HG03354 (cell line): ENCODE measurements around the gene HID1.
"Not testable (repeated sequence)": the region's sequence is repeated elsewhere in the genome, so short reads cannot be mapped to it uniquely, and the experiment has no call there.

ENCODE experiments used
- ATAC-seq: cut with Tn5 transposase; IDR thresholded peaks from one replicate; pipeline ENCODE4 v1.9.1; 2021; ENCODE audit warnings: mild to moderate bottlenecking; ENCODE audit not compliant: unreplicated experiment, poor library complexity, severe bottlenecking

Gene HID1

DNA sequence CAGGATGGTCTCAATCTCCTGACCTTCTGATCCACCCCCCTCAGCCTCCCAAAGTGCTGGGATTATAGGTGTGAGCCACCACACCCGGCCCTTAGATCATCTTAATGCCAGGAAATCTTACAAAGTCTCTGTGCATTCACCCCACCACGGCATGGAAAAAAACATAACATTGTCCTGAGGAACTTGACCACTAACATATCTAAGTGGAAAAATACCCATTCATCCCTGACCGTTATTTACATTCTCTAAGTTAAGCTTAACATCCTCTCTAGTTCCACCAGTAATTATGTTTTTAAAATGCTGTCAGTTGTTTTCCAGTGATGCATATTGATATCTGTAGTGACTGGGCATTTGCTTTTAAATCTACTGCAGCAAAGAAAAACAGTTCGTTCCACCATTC is 3.4 kb upstream of the HID1 start:
- no peak for ATAC-seq

GRCh38 chr17:74972973-74973328 is 392 bp upstream of the HID1 start:
- ATAC-seq: no peak

DNA sequence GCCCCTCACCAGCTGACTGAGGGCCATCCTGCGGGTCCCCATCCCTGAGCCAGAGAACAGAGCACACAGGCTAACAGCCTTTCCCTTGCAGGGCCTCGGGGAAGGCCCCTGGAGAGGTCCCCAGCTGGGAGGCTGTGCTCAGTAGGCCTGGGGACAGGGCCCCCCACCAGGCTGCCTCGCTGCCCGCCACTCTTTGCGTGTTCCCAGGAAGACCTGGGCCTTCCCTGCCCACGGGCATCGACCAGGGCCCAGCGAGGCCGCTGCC is 785 bp downstream of the HID1 start:
- no peak for ATAC-seq

DNA sequence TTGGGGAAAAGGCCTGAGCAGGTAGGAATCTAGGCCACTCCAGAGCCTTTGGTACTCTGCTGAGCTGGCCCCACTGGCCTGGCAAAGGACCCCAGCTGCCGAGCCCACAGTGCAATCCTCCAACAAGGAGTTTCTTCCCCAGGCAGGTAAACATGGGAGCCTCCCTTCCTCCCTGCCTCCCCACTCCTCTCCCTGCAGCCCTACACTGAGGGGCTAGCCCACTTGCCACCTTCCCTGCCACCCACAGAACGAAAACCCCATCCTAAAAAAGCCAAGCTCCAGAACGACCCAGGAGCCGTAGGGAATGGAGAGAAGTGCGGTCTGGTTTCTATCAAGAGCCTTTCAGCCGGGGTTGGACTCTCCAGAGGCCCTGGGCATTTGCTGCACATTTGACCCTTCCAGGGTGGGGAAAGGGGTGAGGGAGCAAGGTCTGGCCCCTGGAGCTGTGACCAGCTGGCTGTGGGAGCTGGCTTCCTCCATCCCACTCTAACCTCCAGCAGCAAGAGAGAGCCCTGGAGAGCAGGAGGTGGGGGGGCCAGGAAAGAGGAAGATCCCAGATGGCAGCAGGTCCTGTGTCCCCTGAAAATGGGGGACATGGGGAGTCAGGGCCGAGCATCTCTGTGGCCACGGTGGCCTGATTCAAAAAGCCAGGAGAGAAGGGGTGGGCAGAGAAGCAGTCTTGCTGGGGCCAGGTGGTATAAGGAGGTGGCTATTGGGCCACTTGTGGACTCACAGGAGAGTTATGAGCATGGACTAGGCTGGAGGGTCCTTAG is 1.3 kb downstream of the HID1 start:
- ATAC-seq: no peak

DNA sequence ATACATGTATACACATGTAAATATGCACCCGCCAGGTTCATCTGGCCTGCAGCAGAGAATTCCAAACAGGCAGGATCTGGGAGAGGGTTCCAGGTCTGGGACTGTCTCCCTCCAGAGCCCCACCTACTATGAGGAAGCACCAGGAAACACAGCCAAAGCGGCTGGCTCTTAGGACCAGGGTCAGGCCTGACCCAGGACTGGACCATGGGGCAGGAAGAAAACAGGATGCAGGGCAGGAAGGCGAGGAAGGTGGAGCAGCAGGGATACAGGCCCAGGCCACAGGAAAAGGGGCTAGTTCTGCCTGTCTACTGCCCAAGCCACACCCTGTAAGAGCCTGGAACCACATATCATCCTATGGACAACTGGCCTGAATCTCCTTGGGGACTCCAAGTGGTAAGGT is 2.2 kb downstream of the HID1 start:
- no peak for ATAC-seq

GRCh38 chr17:74969501-74969900 is 3.1 kb downstream of the HID1 start:
- ATAC-seq: not testable (repeated sequence)

DNA sequence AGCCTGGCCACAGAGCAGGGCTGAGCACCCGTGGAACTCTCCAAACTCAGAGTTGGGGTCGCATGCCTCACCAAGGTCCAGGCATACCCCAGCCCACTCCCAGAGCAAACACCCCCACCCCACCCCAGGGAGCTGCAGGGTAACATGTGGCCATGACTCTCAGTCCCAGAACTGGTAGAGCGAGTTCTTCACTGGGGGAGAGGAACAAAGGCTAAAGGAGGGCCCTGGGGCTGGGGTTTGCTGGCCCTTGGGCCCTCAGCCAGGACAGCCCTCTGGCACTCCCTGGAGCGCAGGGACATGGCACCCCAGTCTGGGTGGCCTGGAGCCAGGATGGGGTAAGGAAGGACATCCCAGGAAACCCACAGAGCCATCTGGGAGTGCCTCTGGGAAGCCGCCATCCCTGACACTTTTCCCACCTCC is 4.2 kb downstream of the HID1 start:
- no peak for ATAC-seq

- ATAC-seq: no peak
Measured at GRCh38 chr17:74964988-74965622, 7.5 kb downstream of the HID1 start.

GRCh38 chr17:74964246-74964761 is 8.3 kb downstream of the HID1 start:
- ATAC-seq: no peak

DNA sequence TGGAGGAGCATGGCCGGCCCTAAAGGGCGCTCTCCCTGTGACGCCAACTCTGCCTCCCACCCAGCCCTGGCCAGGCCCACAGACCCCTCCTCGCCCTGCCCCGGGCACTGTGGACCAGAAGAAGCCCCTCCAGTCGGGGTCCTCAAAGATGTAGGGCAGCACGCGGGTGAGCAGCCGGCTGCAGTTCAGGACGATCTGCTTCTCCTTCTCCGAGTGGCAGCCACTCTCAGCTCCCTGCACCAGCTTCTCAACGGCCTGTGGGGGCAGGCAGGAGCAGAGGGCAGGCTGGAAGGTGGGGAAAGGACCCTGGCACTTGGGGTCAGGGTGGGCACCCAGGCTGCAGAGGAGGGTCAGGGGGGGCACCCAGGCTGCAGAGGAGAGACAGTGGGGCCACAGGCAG is 8.9 kb downstream of the HID1 start:
- no peak for ATAC-seq

GRCh38 chr17:74962622-74963394 is 9.8 kb downstream of the HID1 start:
- no peak for ATAC-seq

- ATAC-seq: no peak
Measured at GRCh38 chr17:74961657-74962350, 10.8 kb downstream of the HID1 start.

DNA sequence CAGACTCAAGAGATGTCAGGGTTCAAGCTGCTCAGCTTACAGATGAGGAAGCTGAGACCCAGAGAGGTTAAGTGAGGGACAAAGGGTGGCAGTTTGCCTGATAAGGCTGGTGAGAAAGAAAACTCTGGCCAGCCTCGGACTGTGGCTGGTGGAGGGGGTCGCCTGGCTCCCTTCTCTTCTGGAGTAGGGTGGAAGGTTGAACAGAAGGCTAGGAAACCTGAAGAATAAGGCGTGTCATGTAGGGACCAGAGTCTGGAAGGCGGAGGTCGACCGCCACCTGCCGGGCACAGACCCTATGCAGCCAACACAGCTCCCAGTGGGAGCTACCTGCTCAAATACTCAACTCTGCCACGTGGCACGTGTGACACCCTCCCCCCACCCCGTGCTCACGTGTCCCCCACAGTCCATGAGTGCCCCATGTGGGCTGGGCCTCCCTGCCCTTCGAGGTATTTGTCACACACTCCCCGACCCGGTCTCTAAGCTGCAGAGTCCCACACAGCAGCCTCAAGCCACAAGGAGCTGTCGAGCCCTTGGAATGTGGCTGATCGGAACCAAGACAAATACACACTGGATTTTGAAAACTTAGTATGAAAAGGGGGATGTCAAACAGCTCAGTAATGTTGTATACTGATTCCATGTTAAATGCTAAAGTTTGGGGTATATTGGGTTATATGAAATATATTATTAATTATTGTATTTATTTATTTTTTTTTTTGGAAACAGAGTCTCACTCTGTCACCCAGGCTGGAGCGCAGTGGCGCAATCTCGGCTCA is 11.8 kb downstream of the HID1 start:
- ATAC-seq: no peak

DNA sequence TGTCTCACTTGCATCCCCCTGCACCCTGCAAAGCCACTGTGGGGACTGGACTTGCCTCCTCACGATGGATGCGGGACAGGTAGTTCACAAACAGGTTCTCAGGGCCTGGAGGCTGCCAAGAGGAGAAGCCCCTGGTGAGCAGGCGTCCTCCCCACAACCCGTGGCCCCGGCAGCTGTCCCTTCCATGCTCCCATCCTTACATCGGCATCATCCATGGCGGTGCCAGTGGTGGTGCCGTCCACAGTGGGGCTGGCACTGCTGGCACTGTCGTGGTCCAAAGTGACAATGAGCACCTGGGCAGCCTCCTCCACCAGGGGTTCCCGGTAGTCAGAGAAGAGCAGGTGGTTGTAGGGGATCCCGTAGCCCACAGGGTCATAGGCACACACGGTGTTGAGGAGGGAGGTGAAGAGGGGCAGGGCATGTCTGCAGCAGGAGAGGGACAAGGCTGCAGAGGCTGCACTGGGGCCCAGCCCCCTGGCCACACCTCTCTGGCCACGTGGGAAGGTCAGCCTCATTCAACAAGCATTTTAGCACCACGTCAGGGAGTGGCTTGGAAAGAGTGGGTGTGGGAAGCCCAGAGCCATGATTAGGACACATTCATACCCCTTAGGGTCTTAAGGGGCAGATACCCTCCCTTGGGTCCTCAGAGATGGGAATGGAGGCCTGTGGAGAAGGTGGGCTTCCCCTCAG is 12.6 kb downstream of the HID1 start:
- ATAC-seq: no peak

DNA sequence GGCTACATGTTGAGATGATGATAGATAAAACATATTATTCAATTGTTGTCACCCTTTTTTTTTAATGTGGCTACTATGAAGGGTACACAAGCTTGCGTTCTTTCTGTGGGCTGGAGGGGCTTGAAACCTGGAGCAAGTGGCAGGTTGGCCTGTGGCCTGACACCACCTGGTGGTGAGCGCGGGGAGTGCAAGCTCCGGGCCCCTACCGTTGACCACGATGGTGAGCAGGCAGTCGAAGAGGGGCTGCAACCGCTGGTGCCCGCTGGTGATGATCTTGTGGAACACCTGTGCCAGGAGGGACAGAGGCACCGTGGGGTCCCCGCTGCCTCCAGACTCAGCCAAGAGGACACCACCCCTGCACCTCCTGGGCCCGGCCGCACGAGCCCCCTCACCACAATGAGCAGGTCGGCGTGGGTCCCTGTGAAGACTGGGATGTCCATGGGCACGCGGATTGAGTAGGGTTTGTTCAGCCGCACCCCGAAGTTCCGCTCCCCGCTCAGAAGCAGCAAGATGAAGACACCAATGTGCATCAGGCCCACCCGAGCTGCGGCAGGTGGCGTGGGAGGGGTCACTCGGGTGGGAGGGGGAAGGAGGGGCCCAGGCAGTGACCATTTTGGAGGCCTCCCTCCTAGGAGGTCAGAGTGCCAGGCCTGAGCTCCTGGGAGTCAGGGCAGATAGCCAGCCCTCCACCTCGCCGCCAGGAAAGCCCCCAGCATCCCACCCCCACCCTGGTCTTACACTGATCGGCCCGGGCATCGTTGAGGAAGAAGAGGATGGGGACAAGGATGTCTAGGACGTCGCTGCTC is 14.4 kb downstream of the HID1 start:
- ATAC-seq: no peak

DNA sequence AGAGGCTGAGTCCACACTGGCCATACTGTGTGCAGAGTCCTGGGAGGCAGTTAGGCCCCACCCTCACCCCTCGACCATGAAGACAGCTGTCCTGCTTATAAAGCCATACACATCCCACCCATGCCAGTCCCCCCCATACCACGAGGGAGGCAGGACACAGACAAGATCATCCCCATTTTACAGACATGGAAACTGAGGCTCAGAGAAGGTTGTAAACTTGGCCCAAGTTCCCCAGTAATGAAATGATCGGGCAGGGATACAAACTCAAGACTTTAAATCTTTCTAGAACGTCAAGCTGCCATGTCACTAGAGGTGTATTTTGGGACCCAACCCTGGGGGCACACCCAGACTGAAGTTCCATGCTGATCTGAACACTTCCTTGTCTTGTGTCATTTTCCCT is 16.5 kb downstream of the HID1 start:
- no peak for ATAC-seq

GRCh38 chr17:74954665-74955421 is 17.7 kb downstream of the HID1 start:
- ATAC-seq: no peak

GRCh38 chr17:74954115-74954514 is 18.4 kb downstream of the HID1 start:
- ATAC-seq: no peak
